Loucy (cell line): ENCODE data around the gene SND1.

ENCODE experiments used
- H2AFZ ChIP-seq: fragments of 200-600 bp; sonication (generic); 2 replicates; pipeline ENCODE4 v1.6.0; 2016; ENCODE audit warnings: antibody characterized with exemption, mild to moderate bottlenecking, low read length, moderate library complexity
- H3F3A ChIP-seq: fragments of 200-600 bp; 2 replicates; pipeline ENCODE4 v1.6.0; 2016; ENCODE audit warnings: antibody characterized with exemption, low read depth, mild to moderate bottlenecking
- H3K27me3 ChIP-seq: fragments of 200-600 bp; sonication (generic); 2 replicates; pipeline ENCODE4 v1.6.1; 2014; ENCODE audit warnings: low read length, mild to moderate bottlenecking; ENCODE audit not compliant: insufficient read depth, poor library complexity, severe bottlenecking
- H3K36me3 ChIP-seq: fragments of 200-600 bp; sonication (generic); 2 replicates; pipeline ENCODE4 v1.6.1; 2016; ENCODE audit warnings: low read length; ENCODE audit not compliant: insufficient read depth
- H3K4me1 ChIP-seq: fragments of 200-600 bp; sonication (generic); 2 replicates; pipeline ENCODE4 v1.5.1; 2014; ENCODE audit warnings: low read length, mild to moderate bottlenecking; ENCODE audit not compliant: insufficient read depth, poor library complexity, severe bottlenecking
- H3K4me2 ChIP-seq: fragments of 200-600 bp; sonication (generic); 2 replicates; pipeline ENCODE4 v1.6.0; 2014; ENCODE audit warnings: antibody characterized with exemption, low read length, low read depth, mild to moderate bottlenecking; ENCODE audit not compliant: poor library complexity, severe bottlenecking
- H3K4me3 ChIP-seq: fragments of 200-600 bp; sonication (generic); 2 replicates; pipeline ENCODE4 v1.5.1; 2014; ENCODE audit warnings: low read length, mild to moderate bottlenecking, mixed read lengths; ENCODE audit not compliant: poor library complexity, severe bottlenecking
- H3K79me2 ChIP-seq: fragments of 200-600 bp; sonication (generic); 2 replicates; pipeline ENCODE4 v1.6.1; 2014; ENCODE audit warnings: low read length; ENCODE audit not compliant: insufficient read depth
- H3K9ac ChIP-seq: fragments of 200-600 bp; sonication (generic); 2 replicates; pipeline ENCODE4 v1.6.0; 2014; ENCODE audit warnings: mild to moderate bottlenecking, low read depth, low read length, moderate library complexity; ENCODE audit not compliant: poor library complexity, severe bottlenecking
- H3K9me2 ChIP-seq: fragments of 200-600 bp; sonication (generic); replicated peaks from 2 replicates; pipeline ENCODE4 v1.6.1; 2016; ENCODE audit warnings: low read depth, low read length, mixed read lengths
- H3K9me3 ChIP-seq: fragments of 200-600 bp; sonication (generic); 2 replicates; pipeline ENCODE4 v1.6.1; 2014; ENCODE audit warnings: mild to moderate bottlenecking, antibody characterized with exemption, low read length, low read depth; ENCODE audit not compliant: insufficient read depth
- H4K20me1 ChIP-seq: fragments of 200-600 bp; sonication (generic); 2 replicates; pipeline ENCODE4 v1.6.0; 2014; ENCODE audit warnings: antibody characterized with exemption, low read length, mild to moderate bottlenecking; ENCODE audit not compliant: insufficient read depth, poor library complexity, severe bottlenecking
- EZH2phosphoT487 ChIP-seq: fragments of 200-600 bp; IDR thresholded peaks from 2 replicates; pipeline ENCODE4 v1.6.1; 2018; ENCODE audit warnings: antibody characterized with exemption, mild to moderate bottlenecking, moderate library complexity, borderline replicate concordance
- TF ChIP-seq, protein P1 (sequence below): fragments of 200-600 bp; sonication (generic); conservative IDR thresholded peaks from 2 replicates; pipeline ENCODE4 v1.5.1; 2014; ENCODE audit warnings: mild to moderate bottlenecking, antibody characterized with exemption, low read length

Gene SND1

DNA sequence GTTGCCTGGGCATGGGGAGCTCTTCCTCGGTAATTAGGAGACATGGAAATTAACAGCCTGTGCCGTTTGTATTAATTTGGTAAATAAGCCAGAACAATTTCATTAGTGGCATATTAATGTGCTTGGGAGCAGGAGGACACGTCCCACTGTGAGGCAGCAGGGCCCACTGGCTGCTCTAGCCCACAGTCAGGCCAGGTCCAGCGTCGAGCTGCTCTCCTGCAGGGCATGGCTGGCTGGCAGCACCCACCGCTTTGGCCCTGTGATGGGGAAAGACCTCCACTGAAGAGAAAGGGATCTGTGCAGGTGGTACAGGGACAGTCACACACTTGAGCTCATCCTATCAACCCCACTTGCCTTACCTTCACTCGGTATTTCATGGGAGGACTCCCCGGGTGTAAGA is 416.8 kb downstream of the SND1 start:
- Histone ChIP-seq H3K27me3 (no peaks in the 10 kb centered on the region), H3K36me3 (0 out of 2 replicates have a peak, but pooled peaks cover 11% of the 10 kb centered on the region), H3K4me3 (no peak overlapping the region), H3K79me2 (no peaks in the 10 kb centered on the region), H3K9ac (no peak overlapping the region), H3F3A (no peaks in the 10 kb centered on the region), H4K20me1 (no peaks in the 10 kb centered on the region), H3K4me2 (no peak overlapping the region), H3K9me2 (no peaks in the 10 kb centered on the region), H2AFZ (no peak overlapping the region), H3K9me3 (no peaks in the 10 kb centered on the region), H3K4me1 (peaks cover 16% of the 10 kb centered on the region)
- TF ChIP-seq EZH2phosphoT487, result no peak
- TF ChIP-seq, protein P1, sequence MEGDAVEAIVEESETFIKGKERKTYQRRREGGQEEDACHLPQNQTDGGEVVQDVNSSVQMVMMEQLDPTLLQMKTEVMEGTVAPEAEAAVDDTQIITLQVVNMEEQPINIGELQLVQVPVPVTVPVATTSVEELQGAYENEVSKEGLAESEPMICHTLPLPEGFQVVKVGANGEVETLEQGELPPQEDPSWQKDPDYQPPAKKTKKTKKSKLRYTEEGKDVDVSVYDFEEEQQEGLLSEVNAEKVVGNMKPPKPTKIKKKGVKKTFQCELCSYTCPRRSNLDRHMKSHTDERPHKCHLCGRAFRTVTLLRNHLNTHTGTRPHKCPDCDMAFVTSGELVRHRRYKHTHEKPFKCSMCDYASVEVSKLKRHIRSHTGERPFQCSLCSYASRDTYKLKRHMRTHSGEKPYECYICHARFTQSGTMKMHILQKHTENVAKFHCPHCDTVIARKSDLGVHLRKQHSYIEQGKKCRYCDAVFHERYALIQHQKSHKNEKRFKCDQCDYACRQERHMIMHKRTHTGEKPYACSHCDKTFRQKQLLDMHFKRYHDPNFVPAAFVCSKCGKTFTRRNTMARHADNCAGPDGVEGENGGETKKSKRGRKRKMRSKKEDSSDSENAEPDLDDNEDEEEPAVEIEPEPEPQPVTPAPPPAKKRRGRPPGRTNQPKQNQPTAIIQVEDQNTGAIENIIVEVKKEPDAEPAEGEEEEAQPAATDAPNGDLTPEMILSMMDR, result no peak

- Histone ChIP-seq H3K27me3 (no peaks in the 10 kb centered on the region), H3K36me3 (peaks cover 14% of the 10 kb centered on the region; the same call in 1 of the 2 replicates), H2AFZ (no peak overlapping the region), H3K4me1 (peaks cover 16% of the 10 kb centered on the region), H3K9me3 (no peaks in the 10 kb centered on the region), H3F3A (no peaks in the 10 kb centered on the region), H3K9ac (no peak overlapping the region), H3K4me2 (no peak overlapping the region), H3K79me2 (no peaks in the 10 kb centered on the region), H3K4me3 (no peak overlapping the region), H4K20me1 (no peaks in the 10 kb centered on the region), H3K9me2 (no peaks in the 10 kb centered on the region)
- TF ChIP-seq EZH2phosphoT487, result no peak
Observed at GRCh38 chr7:128069373-128070364, 417.7 kb downstream of the SND1 start.

- H3F3A ChIP-seq, result no peaks in the 10 kb centered on the region
- no peak overlapping the region for H3K9ac ChIP-seq
- no peaks in the 10 kb centered on the region for H3K79me2 ChIP-seq
- H4K20me1 ChIP-seq, result no peaks in the 10 kb centered on the region
- H3K36me3 ChIP-seq, result peaks cover 28% of the 10 kb centered on the region; the same call in 1 of the 2 replicates
- H3K4me1 ChIP-seq, result peaks cover 16% of the 10 kb centered on the region
- H3K4me2 ChIP-seq, result no peak overlapping the region
- no peaks in the 10 kb centered on the region for H3K9me2 ChIP-seq
- H3K4me3 ChIP-seq, result no peak overlapping the region
- TF ChIP-seq, protein P1, result no peak
- no peak for TF ChIP-seq EZH2phosphoT487
- no peaks in the 10 kb centered on the region for H3K27me3 ChIP-seq
- no peaks in the 10 kb centered on the region for H3K9me3 ChIP-seq
- H2AFZ ChIP-seq, result no peak overlapping the region
Observed at GRCh38 chr7:128071376-128071775, 419.4 kb downstream of the SND1 start.
